ENCODE results near the gene PCNX2.

- TF ChIP-seq, protein P1, sequence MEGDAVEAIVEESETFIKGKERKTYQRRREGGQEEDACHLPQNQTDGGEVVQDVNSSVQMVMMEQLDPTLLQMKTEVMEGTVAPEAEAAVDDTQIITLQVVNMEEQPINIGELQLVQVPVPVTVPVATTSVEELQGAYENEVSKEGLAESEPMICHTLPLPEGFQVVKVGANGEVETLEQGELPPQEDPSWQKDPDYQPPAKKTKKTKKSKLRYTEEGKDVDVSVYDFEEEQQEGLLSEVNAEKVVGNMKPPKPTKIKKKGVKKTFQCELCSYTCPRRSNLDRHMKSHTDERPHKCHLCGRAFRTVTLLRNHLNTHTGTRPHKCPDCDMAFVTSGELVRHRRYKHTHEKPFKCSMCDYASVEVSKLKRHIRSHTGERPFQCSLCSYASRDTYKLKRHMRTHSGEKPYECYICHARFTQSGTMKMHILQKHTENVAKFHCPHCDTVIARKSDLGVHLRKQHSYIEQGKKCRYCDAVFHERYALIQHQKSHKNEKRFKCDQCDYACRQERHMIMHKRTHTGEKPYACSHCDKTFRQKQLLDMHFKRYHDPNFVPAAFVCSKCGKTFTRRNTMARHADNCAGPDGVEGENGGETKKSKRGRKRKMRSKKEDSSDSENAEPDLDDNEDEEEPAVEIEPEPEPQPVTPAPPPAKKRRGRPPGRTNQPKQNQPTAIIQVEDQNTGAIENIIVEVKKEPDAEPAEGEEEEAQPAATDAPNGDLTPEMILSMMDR (IDR thresholded peaks at IDR 0.05; ENCODE audit: extremely low read depth in 1 of 2, insufficient read depth in 1 of 2, low read depth in 1 of 2, low read length in 2 of 2): peak; percentile 31 to 69
- TF ChIP-seq MYC (IDR thresholded peaks at IDR 0.05; ENCODE audit: low read depth, low read length) (no peak), EZH2 (IDR thresholded peaks at IDR 0.05; ENCODE audit: borderline replicate concordance, low read depth, low read length, severe bottlenecking) (no peak), POLR2A (IDR thresholded peaks at IDR 0.05; ENCODE audit: low read depth, low read length) (no peak), POLR2AphosphoS5 (IDR thresholded peaks at IDR 0.05; ENCODE audit: insufficient read depth, low read depth, low read length) (no peak), FOS (IDR thresholded peaks at IDR 0.05; ENCODE audit: borderline replicate concordance, insufficient read depth, low read length) (no peak), JUN (IDR thresholded peaks at IDR 0.05; ENCODE audit: borderline replicate concordance, insufficient read depth, insufficient read length, low read depth) (no peak)
- TF ChIP-seq, protein P2, sequence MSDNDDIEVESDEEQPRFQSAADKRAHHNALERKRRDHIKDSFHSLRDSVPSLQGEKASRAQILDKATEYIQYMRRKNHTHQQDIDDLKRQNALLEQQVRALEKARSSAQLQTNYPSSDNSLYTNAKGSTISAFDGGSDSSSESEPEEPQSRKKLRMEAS (IDR thresholded peaks at IDR 0.05; ENCODE audit: insufficient read depth, insufficient read length): no peak
Measured at GRCh38 chr1:233025157-233025556, 270.4 kb downstream of the PCNX2 start.
